ENCODE measurements around the gene PLAC8.
"Not testable (repeated sequence)": the region's sequence is repeated elsewhere in the genome, so short reads cannot be mapped to it uniquely, and the experiment has no call there.

Gene PLAC8, protein sequence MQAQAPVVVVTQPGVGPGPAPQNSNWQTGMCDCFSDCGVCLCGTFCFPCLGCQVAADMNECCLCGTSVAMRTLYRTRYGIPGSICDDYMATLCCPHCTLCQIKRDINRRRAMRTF
- total RNA-seq, result 10.1 to 43.8 reads per million in 2 experiments

DNA sequence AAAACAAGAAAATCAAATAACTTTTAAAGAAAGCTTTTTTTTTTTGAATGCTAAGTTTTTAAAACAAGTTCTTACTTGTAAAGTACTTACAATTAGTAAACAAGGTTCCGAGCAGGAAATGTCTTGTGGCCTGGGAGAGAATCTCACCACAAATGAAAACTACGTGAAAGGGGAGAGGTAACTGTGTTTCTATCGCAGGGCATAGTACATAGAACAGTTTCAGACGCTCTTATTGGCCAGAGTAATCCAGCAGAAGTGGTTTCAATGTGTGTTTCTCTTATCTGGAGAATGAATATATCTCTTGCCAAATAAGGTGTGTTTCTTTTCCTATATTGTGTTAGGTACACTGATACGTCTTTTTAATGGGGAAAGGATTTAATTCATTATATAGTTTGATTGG lies at the start of gene PLAC8:
PLAC8 (minus strand) TSS at position 154 of the 400 bp plus-strand sequence. CDS start 6,808 bp downstream, outside the sequence.
- peak; percentile 44 for DNase-seq (ENCODE audit: low read depth)

DNA sequence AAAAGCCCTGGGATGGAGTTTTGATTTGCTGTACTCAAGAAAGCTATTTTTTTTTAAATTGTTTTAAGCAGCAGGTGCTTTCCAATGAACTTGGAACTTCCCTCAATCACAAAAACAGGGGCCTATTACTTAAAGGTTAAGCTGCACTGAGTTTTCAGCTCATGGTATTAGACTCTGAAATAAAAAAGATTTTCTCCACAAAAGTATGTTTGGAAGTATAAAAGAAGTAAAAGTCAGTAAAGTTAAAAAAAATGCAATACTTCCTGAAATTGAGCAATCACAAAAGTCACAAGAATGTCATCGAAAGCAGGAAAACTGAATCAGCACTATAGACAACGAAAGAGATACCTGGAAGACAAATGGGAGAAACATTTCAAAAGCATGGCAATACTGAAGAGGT lies 38.9 kb upstream of the PLAC8 start:
- DNase-seq (ENCODE audit: low read depth), result no peak

DNA sequence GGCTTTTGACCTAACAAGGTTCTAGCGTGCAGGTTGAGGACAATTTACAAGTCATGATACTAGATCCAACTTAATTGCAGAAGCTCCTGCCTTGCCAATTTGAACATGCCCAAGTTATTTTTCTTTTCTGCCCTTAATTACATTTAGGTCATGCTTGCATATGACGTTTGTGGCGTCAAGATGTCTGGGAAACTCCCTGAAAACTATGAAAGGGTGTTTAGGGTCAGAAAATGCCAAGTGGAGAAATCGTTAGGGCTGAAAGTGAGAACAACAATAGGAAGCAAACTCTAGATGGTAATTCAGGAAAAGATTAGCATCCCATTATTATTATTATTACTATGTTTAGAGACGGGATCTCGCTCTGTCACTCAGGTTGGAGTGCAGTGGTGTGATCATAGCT lies 38.2 kb upstream of the PLAC8 start:
- DNase-seq (ENCODE audit: low read depth), result no peak

DNA sequence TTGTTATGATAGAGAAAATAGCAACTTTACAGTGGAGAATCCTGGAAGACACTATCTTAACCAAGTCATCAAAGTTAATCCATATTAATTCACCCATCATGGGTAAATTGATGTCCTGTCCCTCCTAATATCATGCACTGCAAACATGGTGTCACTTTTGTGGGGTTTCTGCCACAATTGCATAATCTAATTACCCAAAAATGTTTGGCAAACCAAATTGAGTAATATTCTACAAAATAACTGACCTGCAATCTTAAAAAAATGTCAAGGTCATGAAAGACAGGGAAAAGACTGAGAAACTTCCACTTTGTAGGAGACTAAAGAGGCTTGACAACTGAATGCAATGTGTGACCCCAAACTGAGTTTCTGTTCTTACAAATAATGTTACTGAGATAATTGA lies 37.1 kb upstream of the PLAC8 start:
- no peak for DNase-seq (ENCODE audit: low read depth)

DNA sequence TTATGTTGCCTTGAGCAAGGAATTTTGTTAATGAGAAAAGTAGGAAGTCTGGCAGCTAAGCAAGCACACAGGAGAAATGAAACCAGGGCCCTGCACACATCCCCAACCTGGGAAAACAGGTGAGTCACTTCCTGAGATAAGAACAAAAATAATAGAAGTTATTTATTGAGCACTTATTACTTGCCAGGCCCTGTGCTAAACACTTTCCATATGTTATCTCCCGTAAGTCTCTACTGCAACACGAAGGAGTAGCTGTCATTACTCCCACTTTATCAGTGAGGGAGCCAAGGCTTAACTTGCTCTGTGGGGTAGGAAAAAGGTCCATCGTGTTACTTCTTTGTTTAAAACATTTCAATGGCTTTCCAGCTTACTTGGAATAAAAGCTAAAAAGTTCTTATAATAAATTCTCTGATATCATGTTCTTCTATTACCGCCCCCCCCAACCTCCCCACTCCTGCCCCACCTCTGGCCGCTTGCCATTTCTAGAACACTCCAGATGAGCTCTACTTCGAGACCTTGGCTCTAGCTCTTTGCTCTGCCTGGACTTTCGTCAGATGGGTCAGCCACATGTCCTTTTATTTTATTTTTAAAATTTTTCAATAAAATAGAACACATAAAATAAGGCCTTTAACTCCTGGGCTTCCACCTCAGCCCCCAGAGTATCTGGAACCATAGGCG lies 36.3 kb upstream of the PLAC8 start:
- no peak for DNase-seq (ENCODE audit: low read depth)

DNA sequence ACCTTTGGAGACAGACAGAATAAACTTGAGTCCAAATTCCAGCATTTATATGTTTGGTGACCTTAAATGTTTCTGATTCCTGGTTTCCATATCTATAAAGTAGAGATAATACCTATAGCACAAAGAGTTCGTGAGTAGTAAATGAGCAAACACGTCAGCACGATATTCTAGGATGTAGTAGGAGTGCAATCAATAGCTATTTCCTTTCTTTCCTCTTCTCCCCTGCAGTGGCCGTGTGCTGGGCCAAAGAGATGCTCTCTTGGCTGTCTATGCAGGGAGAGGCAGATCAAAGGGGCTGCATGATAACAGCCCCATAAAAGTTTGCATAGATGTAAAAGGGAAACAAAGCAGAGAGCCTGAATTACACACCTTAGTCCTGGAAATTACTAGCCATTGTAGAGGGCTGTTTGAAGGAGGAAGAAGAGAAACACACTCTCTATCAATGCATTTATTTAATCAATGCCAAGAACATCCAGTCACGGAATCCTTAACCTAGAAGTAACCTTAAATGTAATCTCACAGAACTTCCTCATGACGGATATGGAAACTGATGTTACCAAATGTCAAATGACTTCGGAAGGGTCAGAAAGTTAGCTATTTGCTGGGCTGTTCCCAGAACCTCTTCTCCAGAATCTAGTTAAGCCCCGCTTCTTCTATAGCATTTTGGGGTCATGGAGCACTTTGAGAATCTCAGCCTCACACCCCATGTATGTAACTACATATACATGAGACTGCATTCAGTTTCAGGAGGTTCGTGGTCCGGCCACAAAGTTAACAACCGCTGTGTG lies 35.5 kb upstream of the PLAC8 start:
- DNase-seq (ENCODE audit: low read depth), result no peak

DNA sequence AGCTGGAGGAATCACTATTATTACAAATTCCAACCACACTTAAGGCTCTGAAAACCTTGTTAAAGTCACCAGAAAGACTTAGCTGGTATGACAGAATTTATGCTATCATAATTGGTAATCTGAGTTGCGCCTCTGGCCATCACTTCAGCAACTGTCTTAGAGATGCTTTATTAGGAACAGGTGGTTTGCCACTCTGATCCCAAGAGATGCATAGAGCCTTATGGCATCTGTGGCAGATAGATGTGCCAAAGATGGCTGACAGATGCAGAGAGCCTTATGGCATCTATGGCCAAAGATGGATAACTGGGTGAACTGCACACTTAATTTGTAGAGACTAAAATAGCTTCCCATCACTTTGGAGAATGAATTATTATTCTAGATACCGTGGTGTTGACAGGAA lies 32.3 kb upstream of the PLAC8 start:
- no peak for DNase-seq (ENCODE audit: low read depth)

DNA sequence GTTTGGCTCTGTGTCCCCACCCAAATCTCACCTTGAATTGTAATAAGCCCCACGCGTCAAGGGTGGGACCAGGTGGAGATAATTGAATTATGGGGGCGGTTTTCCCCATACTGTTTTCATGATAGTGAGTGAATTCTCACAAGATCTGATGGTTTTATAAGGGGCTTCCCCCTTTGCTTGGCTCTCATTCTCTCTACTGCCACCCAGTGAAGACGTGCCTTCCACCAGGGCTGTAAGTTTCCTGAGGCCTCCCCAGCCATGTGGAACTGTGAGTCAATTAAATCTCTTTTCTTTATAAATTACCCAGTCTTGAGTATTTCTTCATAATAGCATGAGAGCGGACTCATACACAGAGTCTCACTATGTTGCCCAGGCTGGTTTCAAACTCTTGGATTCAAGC lies 31.2 kb upstream of the PLAC8 start:
- DNase-seq (ENCODE audit: low read depth), result not testable (repeated sequence)

DNA sequence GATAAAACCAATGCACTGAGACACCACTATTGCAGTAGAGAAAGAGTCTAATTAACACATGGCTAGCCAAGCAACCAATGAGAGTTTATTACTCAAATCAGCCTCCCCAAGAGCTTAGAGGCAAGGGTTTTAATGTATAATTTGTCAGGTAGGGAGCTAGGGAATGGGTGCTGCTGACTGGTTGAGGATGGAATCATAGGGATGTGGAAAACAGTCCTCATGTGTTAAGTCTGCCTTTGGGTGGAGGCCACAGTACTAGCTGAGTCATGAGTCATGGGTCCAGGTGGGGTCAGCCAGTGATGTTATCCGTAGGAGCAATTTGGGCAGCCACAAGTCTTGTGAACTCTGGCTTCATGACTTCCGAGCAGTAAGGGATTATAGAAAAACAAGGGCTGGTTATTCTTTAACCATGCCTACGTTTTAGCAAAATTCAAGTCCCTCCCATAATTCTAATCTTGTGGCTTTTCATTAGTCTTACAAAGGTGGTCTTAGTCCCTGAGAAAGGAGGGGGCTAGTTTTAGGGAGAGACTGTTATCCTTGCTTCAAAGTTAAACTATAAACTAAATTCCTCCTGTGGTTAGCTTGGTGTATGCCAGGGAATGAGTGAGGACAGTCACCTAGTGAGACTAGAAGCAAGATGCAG lies 25.1 kb upstream of the PLAC8 start:
- DNase-seq (ENCODE audit: low read depth), result no peak

DNA sequence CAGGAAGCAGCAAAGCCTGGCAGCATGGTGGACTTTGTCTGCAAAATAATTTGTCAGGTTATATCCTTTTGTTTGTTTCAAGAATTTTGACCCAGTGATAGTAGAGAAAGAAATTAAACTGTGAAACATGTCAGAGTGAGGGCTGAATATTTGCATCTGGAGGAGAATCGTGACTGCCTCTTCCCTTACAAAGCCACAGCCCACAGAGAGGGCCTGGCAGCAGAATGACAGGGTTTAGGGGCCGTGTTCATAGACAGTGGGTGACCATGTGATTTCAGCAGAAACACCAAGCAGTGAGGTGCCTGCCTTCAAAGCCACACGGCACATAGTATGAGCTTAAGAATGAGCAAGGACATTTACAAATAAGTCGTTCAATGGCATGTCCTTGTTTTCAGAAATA lies 24.4 kb upstream of the PLAC8 start:
- no peak for DNase-seq (ENCODE audit: low read depth)

DNA sequence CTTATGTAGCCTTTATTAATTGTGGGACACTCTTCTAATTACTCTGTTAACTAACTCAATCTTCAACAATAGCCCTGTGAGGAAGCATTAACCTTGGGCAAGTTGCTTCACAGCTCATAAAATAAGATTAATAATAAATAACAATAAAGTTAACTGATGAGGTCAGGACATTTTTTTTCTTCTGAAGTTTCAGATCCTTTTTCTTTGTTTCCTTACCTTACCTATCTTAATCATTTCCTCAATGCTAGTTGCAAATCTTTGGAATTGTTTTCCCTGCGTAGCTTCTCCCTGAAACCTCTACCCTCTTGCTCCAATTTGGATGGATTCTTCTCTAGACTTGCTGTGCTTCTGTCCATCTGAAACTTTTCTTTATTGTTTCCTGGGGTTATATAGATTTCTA lies 17.5 kb upstream of the PLAC8 start:
- DNase-seq (ENCODE audit: low read depth), result no peak

DNA sequence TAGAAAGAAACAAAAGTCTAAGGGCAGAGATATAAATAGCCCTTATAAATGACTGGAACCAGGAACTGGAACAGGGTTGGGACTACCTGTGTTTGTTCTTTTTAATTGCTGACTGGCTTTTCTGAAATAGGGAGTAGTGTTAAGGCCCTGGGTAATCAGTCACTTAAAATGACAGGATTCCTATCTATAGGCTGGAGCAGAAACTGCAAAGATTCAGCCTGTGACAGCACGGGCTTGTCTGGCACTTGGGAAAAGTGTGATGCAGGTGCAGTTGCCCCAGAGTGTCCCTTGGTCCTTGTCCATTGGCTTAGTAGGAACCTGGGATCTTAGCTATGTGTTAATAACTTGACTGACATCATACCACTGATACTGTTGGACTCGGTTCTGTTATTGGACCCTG lies 14.7 kb upstream of the PLAC8 start:
- no peak for DNase-seq (ENCODE audit: low read depth)

DNA sequence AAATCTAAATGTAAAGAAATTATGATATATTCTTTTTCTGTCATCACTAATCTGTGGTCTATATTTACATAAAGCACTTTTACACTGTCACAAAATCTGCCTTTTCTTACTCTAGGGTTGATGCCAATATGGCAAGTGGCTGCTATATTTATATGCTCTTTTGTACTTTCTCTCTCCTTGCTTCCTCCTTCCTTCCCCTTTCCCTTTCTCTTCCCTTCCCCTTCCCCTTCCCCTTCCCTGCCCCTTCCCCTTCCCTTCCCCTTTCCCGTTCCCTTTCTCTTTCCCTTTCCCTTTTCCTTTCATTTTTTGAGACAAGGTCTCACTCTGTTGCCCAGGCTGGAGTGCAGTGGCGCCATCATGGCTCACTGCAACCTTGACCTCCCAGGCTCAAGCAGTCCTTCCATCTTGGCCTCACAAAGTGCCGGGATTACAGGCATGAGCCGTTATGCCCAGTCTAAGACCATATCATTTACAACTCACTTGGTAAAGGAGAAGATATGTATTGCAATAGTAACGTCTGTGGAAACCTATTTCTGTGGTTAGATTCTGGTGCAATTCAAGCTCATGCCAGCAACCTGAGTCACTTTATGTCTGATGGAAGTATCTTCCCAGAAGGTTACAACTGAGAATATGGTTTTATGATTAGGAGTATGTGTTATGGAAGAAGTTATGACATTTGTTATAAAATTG lies 13.9 kb upstream of the PLAC8 start:
- DNase-seq (ENCODE audit: low read depth), result no peak

DNA sequence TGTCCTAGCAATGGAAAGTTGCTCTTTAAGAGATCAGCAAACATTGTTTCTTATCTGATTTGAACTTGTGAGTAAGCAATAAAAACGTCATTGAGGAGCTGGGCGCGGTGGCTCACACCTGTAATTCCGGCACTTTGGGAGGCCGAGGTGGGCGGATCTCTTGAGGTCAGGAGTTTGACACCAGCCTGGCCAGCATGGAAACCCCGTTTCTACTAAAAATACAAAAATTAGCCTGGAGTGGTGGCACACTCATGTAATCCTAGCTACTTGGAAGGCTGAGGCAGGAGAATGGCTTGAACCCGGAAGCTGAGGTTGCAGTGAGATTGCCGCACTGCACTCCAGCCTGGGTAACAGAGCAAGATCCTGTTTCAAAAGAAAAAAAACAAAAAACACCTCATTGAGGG lies 11.2 kb upstream of the PLAC8 start:
- DNase-seq (ENCODE audit: low read depth), result peak; percentile 13

DNA sequence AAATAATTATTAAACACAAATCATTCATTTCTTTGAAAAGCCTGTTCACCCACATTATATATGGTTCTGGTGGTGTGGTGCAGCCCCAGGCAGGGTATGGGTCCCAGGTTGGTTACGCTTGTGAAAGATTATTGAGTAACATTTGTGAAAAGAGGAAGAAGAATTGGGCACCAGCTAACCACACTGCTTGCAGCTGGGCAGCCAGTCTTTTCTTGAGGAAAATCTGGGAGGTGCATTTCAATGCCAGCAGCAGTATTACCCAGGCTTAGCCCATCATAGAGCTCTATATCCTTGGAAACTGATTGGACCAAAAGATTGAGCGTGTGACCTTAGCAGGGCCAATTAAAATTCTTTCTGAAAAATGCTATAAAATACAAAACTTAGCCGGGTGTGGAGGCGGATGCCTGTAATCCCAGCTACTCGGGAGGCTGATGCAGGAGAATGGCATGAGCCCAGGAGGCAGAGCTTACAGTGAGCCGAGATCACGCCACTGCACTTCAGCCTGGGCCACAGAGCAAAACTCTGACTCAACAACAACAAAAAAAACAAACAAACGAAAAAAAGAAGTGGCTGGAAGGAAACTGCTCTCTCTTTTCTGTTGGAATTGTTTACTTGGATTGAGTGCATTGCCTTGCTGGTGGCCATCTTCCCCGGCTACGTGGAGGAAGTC lies 9.7 kb upstream of the PLAC8 start:
- no peak for DNase-seq (ENCODE audit: low read depth)

DNA sequence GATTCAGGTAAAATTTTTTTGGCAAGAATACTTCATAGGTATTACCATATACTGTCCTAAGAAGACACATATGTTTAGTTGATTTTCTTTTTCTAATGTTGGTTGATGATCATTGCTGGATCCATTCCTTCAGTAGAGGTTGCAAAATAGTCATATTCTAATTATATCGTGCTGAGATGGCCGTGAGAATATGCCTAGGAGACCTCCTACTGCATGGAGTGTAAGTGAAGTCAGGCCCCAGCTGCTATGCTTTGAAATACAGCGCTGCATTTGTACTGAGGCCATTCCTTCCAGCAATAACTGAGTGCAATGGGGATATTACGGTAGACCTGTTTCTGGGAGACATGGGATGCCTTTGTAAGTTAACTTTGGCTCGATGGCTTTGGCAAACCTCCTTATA lies 6.7 kb upstream of the PLAC8 start:
- DNase-seq (ENCODE audit: low read depth), result no peak

DNA sequence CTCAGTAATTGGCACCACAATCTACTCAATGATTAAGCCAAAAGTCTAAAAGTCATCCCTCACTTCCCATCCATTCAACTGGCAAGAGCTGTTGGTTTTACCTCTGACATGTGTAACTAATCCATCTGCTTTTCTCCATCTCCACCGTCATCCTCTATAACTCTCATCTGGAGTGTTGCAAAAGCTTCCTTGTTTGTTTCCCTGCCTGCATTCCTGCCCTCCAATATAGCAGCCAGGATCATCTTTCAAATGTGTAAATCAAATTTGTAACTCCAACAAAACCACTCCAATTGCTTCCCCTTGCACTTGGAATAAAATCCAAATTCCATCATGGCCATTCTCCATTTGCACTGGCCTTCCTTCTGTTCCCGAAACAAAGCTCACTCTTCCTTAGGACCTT lies 4.3 kb upstream of the PLAC8 start:
- DNase-seq (ENCODE audit: low read depth), result no peak

DNA sequence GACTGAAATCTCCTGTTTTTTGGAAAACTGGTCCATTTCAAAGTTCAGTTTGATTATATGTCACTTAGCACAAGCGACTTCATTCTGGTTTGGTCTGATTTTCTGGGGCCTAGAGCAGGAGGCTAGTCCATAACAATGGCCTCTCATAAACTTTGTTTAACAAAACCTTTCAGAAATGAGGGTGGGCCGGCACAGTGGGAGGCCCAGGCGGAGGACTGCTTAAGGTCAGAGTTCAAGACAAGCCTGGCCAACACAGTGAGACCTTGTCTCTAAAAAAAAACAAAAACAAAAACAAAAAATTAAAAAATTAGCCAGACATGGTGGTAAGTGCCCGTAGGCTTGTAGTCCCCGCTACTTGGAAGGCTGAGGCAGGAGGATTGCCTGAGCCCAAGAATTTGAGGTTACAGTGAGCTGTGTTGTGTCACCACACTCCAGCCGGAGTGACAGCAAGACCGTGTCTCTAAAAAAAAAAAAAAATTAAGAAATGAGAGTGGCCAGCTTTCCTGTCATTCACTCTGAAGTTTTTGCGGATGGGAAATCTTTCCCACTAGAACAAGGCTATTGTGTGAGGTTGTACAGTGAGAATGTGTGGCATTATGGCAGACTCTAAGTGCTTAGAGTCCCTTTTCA lies 1.2 kb upstream of the PLAC8 start:
- DNase-seq (ENCODE audit: low read depth), result no peak

DNA sequence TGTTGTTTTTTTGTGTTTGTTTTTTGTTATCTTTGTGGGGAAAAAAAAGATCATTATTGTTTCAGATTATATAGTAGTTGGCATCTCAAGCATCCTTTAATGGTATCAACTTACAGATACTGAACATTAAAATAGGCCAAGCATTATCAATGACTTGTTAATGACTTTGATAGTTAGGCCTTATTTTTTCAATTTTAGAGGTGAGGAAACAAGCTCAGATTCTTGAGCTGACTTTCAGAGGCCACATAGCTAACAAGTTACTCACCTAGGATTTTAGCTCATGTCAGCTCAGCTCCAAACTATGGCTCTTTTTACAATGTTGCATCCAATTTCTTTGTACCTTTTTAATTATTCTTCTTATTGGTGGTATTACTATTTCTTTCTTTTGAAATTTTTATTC lies 471 bp upstream of the PLAC8 start:
- no peak for DNase-seq (ENCODE audit: low read depth)

DNA sequence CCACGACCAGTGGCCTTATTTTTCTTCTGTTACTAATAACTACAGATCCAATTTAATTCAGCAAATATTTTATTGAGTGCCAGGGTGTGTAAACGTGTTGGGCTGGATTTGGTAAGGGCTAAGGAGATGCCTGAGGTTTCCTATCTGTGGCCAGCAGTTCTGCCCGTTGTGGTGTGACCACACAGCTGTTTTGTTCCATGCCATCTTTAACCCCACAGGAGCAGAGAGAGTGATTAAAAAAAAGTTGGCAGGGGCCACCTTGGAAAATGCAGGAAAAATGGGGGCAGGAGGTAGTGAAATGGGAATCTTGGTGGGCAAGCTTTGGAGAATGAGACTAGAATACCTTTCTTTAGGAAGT lies 1.1 kb downstream of the PLAC8 start:
- no peak for DNase-seq (ENCODE audit: low read depth)

DNA sequence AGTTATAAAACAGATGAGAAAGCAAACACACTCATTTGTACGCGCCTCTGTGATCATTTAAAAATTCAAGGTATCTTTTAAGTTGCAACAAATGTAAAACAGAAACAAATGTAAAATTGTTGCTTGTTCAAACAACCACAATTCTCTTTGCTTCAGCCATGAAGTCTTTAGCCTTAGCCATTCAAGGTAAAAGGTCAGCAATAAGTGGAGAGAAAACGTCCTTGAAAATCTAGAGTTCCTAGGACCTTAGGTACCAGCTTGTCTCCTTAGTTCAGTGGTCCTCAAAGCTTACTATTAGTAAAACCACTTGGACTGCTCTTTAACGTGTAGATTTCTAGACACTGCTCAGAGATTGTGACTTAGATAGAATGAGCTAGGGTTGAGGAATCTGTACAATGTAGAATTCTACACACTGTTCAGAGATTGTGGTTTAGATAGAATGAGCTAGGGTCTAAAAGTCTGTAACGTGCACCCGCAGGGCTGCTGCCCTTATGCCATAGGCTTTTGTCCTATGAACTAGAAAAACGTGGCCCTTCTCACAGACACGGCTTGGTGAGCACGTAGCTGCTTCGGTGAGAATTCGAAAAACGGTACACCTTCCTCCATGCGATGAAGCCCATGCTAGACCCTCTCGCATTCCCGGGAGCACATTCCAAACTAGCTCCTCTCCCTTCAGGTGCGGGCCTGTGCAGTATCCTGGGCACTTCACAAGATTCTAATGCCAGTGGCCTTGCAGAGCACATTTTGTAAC lies 1.7 kb downstream of the PLAC8 start:
- DNase-seq (ENCODE audit: low read depth), result no peak

Data from T follicular helper cell (primary cell).